NCI-H345 treated with DMSO at 0.1 percent for 48 hours (cell line): ENCODE data around the gene CCDC177.
A peak's percentile ranks its signal among the peaks of the same experiment; 100 is the strongest.
"Not testable (repeated sequence)": the region's sequence is repeated elsewhere in the genome, so short reads cannot be mapped to it uniquely, and the experiment has no call there.

Experiments used
- DNase-seq: peaks from one replicate; lab custom pipeline; 2025; ENCODE audit not compliant: unreplicated experiment; lab: John Stamatoyannopoulos, UW

The CCDC177 gene

GRCh38 chr14:69600304-69600891, 25.7 kb upstream of the CCDC177 start:
- no peak for DNase-seq

- DNase-seq, result not testable (repeated sequence)
These were observed 24.8 kb upstream of the CCDC177 start for GRCh38 chr14:69599431-69599830.

- DNase-seq, result no peak
These were observed 20.7 kb upstream of the CCDC177 start for GRCh38 chr14:69595336-69595735.

DNA sequence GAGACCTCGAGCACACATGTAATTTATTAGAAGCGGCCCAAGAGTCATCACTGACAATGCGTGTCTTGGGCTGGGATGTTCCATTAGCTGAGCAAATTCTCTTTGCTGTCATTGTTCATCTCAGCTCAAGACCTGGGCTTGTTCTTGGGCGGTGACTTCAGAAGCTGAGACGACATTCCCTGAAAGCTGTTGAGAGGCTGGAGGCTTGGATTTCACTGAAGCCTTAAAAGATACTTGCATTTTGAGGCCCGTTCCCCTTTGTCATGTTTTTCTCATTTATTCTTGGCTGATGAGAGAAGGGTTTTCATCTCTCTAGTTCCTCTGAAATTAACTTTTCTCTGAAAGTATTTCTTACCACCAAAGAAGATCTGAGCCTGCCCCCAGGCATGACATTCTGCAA, 20.2 kb upstream of the CCDC177 start:
- DNase-seq, result no peak

DNA sequence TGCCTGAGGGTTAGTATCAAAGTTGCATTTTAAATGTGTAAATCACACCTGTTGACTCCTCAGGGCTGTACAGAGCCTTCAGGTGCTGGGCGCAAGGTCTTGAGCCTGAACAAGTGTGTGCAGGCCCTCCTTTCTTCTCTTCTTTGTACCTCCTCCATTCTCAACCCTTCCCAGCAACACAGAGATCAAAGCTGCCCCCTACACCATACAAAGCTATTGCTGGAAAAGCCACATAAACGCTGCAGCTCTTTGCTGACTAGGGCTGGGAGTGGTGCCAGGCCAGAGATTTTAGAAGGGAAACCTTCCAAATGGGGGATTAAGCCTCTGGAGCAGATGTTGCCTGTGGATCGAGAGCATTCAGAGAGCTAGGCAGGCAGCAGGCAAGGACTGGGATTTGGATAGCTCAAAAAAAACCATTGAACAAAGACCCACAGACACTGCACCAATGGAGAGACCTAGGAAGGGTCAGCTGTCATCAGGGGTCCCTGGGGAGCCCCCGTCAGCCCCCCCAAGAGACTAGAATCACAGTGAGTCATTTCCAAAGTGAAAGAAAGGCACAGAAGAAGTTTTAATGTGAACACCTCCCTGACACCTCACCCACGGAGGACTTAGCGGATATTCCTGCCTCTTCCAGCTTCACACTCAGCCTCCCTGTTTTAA, 18.5 kb upstream of the CCDC177 start:
- no peak for DNase-seq

GRCh38 chr14:69591317-69591716, 16.6 kb upstream of the CCDC177 start:
- no peak for DNase-seq

DNA sequence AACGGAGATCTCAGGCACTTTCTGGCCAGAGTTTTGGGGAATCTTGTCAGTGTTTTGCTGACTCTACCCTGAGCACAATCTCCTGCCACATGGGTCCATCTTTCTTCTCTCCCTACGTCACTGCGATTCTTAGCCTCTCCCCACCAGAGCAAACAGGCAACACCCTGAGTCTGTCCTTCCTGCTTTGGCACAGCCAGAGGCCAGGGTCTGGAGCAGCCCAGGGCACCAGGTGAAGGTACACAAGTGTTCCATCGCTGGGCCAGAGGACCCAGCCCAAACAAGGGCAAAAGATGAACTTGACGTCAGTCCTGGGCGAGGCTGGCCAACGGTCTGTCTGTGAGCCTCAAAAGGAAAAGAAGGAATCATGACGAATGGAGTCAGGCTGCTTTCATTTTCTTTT, 12.7 kb upstream of the CCDC177 start:
- no peak for DNase-seq

DNA sequence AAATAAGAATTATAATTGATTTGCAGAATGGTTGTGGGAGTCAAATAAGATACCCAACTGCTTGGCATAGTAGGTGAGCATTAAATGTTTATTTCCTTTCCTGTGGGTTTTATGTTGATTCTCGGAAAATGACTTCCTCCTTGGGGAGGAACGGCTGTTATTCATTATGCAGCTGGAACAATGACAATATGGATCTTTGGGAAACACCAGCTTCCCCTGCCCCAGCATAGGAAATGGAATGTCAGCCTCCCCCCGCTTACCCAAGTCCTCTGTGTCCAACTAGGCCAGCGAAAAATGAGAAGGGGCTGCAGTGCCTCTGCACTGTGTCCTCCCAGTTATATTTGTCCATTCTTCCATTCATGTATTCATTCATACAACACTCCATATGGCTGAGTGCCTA, 11.7 kb upstream of the CCDC177 start:
- DNase-seq, result no peak

DNA sequence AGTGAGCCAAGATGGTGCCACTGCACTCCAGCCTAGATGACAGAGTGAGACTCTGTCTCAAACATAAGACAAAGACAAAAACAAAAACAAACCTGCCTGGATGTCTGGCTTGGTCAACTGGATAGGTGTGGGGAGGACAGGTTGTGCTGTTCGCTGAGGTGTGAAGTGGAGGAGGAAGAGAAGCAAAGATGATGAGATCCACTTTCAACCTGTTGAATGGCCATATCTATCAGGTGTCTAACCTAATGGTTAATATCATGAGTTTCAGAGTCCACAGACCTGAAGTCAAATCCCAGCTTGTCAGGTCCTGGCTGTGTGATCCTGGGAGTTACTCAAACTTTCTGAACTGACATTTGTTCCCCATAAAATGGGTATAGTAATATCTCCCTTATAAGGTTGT, 9.7 kb upstream of the CCDC177 start:
- no peak for DNase-seq

- no peak for DNase-seq
These were observed 8.2 kb upstream of the CCDC177 start for GRCh38 chr14:69582829-69583228.

- DNase-seq, result no peak
These were observed 7.5 kb upstream of the CCDC177 start for GRCh38 chr14:69582212-69582611.

DNA sequence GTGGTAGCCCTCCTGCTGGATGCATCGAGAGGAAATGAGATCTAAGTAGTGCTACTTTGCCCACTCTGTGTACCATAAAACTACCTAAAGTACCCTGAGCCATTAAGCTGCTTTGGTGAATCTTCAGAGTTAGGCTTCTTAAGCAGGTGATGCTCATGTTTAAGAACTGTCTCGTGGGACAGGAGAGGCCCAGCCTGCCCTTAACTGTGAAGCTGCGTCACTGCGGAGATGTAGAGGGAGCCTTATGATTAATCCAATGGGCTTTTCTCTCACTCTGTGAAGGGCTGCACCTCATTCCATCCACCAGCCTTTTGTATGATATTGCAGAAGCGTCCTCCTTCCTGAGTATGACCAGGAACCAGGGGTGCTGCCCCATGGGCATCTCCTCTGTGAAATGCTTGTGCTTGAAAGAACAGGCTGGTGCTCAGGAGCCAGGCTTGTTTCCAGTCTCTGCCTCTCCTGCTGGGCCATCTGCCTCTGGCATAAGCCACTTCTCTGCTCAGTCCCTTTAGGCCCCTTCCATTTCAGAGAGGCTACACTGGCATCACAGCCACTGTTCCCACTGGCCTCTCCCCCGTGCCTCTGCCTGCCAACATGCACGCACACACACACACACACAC, 6.8 kb upstream of the CCDC177 start:
- DNase-seq, result no peak

DNA sequence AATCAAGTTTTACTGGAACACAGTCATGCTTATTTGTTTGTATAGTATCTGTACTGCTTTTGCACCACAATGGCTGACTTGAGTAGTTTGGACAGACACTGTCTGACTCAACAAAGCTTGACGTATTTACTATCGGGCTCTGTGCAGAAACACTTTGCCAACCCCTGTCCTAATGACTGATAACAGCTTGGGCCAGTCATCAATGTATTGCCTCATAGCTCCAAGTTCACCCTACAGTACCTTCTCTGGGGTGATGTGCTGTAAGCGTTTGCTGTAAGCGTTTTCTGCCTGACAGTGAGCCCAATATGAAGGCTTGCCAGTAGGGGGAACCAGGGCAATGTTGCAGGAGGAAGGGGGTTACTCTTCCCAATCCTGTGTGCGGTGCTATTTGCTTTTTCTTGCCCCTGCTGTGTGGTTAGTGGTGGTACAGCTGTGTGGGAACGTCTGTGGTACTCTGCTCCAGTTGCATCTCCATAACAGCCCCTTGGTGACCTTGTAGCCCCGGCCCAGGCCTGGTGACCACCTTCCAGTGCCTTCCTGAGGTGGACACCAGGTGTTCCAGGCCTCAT, 5.4 kb upstream of the CCDC177 start:
- DNase-seq, result no peak

DNA sequence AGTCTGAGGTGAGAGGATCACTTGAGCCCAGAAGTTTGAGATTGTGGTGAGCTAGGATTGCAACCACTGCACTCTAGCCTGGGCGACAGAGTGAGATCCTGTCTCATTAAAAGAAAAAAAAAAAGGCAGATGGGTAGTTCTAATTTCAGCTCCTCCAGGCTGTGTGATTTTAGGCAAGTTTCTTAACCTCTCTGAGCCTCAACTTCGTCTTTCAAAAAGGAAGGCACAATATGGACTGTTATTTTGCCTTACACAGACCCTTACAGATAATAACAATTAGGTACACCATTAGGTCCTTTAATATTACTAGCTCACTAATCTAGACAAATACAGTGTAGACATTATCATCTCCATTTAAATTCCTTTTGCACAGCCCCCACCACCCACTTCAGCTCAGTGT, 4.8 kb upstream of the CCDC177 start:
- DNase-seq, result no peak

DNA sequence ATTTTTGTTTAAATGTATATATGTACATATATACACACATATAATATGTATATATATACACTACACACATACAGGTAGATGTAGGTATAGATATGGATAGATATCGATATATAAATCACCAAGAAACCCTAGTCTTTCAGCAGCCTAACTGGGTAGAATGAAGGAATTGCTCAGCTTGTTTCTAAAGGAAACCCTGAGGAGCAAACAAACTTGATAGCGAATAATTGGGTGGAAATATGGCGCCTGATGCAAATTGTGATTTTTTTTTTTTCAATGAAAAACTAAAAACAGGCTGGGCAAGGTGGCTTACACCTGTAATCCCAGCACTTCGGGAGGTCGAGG, 254 bp upstream of the CCDC177 start:
- DNase-seq, result no peak

DNA sequence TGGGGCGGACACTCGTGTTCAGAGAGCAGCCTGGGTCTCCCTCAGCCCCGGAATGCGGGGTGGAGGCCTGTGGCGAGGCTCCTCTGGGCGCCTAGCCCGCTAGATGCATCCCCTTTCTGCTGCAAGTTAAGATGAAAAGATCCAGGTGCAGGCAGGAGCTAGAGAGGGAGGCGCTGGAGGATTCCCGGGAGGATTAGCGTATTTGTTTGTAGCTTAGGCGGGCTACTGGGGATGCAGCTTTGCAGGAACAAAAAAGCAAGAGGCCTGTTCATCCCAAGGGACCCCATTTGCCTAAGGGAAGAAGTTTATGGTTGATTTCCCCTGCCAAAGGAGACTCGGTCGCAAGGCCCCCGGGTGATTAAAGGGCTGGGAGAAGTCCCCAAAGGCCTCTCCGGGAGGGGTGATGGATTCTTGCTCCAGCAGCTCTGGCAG, 824 bp downstream of the CCDC177 start:
- peak; percentile 87 for DNase-seq

DNA sequence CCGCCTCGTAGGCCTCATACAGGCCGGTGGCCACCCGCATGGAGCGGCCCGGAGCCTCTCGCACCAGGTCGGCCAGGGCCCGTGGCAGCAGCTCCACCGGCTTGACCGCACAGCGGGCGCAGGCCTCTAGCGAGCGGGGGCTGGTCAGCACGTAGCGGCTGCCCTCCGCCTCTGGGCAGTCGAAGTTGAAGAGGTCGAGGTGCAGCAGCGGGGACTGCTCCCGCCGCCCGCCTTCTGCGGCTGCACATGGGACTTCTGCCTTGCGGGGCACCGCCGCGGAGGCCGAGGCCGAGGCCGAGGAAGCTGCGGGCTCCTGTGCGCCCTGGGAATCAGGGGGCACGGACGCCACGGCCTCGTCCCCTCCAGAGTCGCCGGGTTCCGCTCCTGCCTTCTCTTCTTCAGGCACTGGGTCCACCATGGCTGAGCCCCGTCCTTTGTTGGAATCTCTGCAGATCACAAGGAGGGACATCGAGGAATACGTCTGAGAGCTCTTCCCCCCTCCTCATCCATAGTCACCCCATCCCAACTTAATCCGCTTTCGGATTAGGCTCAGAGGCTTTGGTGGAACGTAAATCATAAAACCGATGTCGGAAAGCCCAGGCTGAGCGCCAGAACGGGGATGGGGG, 1.4 kb downstream of the CCDC177 start:
- DNase-seq, result no peak

DNA sequence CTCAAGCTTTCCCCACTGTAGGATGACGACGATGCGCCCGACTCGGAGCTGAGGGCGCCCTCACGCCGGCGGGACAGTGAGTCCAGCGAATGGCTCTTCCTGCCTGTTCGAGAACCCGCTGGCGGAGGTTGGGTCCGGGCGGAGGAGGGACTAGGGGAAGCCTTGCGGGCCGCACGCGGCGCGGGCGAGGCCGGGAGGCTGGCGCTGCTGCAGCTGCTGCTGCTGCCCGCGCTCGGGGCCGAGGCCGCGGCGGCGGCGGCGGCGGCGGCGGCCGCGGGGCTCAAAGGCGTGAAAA, 1.9 kb downstream of the CCDC177 start:
- no peak for DNase-seq

DNA sequence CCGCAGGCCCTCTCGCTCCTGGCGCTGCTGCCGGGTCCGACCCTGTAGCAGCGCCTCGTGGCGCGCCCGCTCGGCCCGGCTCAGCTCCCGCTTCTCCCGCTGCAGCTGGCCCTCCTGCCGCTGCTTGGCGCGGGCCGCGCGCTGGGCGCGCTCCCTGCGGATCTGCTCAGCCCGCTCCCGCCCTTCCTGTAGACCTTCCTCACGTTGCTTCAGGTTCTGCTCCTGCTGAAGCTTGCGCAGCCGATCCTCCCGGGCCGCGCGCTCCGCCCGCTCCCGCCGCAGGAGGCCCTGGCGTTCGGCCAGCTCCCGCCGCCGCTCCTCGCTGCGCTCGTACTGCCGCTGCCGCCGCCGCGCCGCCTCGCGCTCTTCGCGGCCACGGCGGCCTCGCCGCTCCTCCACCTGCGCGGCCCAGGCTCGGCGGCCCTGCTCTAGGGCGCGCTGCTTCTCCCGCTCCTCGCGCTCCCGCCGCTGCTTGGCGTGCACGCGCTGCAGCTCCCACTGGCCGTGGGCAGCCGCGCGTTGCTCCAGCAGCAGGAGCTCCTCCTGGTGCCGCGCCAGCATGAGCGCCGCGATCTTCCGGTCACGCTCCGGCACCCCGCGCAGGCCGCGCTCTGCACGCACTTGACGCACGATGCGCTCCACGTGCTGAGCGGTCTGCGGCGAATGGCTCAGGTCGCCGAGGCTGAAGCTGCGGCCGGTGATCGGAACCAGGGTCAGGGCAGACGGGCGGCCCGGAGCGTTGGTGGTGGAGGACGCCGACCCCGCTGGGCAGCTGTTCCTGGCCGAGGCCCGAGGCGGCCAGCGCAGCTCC, 2.4 kb downstream of the CCDC177 start:
- DNase-seq, result no peak

DNA sequence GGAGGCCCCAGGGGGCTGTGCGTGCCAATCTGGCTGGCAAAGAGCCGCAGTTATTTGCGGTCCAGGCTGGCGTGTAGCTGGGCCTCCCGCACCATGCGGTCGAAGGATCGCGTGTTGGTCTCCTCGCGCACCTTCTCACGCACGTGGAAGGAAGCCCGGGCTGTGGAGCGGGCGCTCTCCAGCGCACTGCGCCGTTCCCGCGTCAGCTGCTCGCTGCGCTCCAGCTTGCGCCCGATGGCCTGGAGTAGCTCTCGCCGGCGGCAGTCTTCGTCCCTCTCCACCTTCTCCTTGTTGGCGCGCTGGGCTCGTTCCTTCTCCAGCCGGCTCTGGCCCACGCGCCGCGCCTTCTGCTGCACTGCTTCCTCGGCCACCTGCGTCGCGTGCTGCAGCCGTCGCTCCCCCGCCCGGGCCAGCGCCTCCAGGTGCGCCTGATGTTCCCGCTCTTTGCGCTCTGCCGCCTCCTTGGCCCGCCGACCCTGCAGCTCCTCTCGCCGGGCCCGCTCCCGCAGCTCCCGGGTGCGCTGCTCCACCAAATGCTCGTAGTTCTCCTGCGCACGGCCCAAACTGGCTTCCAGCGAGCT, 3.1 kb downstream of the CCDC177 start:
- DNase-seq, result no peak

- DNase-seq, result no peak
These were observed 3.8 kb downstream of the CCDC177 start for GRCh38 chr14:69570836-69571330.
